Lung (tissue), 12 donors: ENCODE measurements around the gene RGS3. TPM values are rescaled to one million over a fixed set of nuclear protein-coding genes. Genes with fewer than 3 reads are reported as not detected.
"Not testable (repeated sequence)": the region's sequence is repeated elsewhere in the genome, so short reads cannot be mapped to it uniquely, and the experiment has no call there.

Source experiments
- ATAC-seq: fragments of 200-7000 bp; cut with Tn5 transposase; one replicate; pipeline ENCODE4 v1.9.1; 2020; ENCODE audit warnings: moderate number of reproducible peaks; ENCODE audit not compliant: insufficient read depth, low FRiP score
- DNase-seq, 3 donors: peaks; one replicate each; pipeline ENCODE4 v3.0.0-alpha.2; 2013 to 2017
- H3K27ac ChIP-seq, 2 donors: one replicate each; pipeline ENCODE4 v1.5.1; 2013; ENCODE audit warnings: mild to moderate bottlenecking in 2 of 2, moderate library complexity in 2 of 2, control low read depth in 1 of 2, inconsistent platforms in 1 of 2, low read depth in 1 of 2, low read length in 1 of 2
- H3K27me3 ChIP-seq, 3 donors: one replicate each; pipeline ENCODE4 v1.5.1; 2013; ENCODE audit warnings: low read length in 2 of 3; ENCODE audit not compliant: control insufficient read depth in 3 of 3, insufficient read depth in 3 of 3
- H3K36me3 ChIP-seq, 4 donors: one replicate each; pipeline ENCODE4 v1.5.1; 2013; ENCODE audit warnings: low read length in 4 of 4, mild to moderate bottlenecking in 1 of 4, moderate library complexity in 1 of 4; ENCODE audit not compliant: control insufficient read depth in 4 of 4, insufficient read depth in 4 of 4
- H3K4me1 ChIP-seq, 5 donors: one replicate each; pipeline ENCODE4 v1.5.1; 2013; ENCODE audit warnings: low read length in 5 of 5, mild to moderate bottlenecking in 2 of 5, moderate library complexity in 1 of 5; ENCODE audit not compliant: control insufficient read depth in 5 of 5, insufficient read depth in 5 of 5
- H3K4me3 ChIP-seq: one replicate; pipeline ENCODE4 v1.5.1; 2013; ENCODE audit warnings: mild to moderate bottlenecking, control low read depth, moderate library complexity
- H3K9ac ChIP-seq, 2 donors: one replicate each; pipeline ENCODE4 v1.5.1; 2013; ENCODE audit warnings: low read length in 2 of 2, control low read depth in 1 of 2; ENCODE audit not compliant: insufficient read depth in 1 of 2
- H3K9me3 ChIP-seq, 4 donors: one replicate each; pipeline ENCODE4 v1.5.1; 2013; ENCODE audit warnings: low read length in 3 of 4, mild to moderate bottlenecking in 1 of 4, moderate library complexity in 1 of 4; ENCODE audit not compliant: control insufficient read depth in 4 of 4, insufficient read depth in 3 of 4
- WGBS, 2 donors: extraction: QIAGEN DNeasy Blood & Tissue Kit; methylation state at CpG; one replicate each; pipeline ENCODE4 v1.1.7; 2013; 5-methylcytosine and 5-hydroxymethylcytosine counted together
- polyA plus RNA-seq, 2 donors: library from polyadenylated mRNA; stranded (reverse); fragments of 200-250 nt; gene quantifications; one replicate each; pipeline ENCODE4 v1.2.1, GENCODE V29; 2013
- total RNA-seq, 2 donors: library from RNA; depleted of rRNA in 1 of 2; stranded (reverse); fragments of >200 nt in 1 of 2; gene quantifications; one replicate each; pipeline ENCODE4 v1.2.1, GENCODE V29; 2014 to 2021
- TF ChIP-seq, protein P1 (sequence below): IDR thresholded peaks from 2 replicates; pipeline ENCODE4 v1.5.1; 2012; ENCODE audit warnings: mild to moderate bottlenecking; ENCODE audit errors: control extremely low read depth, extremely low read depth
- donor health status: control.
- donor health status: control.
- donor health status: Bipolar disorder and iron deficiency.
- donor health status: healthy.
- donor health status: DM: yes; HTN: yes; CAD: no.

The RGS3 gene
- total and polyA plus RNA-seq, 4 donors = 43.0 to 91.8 (median 73.9) TPM

DNA sequence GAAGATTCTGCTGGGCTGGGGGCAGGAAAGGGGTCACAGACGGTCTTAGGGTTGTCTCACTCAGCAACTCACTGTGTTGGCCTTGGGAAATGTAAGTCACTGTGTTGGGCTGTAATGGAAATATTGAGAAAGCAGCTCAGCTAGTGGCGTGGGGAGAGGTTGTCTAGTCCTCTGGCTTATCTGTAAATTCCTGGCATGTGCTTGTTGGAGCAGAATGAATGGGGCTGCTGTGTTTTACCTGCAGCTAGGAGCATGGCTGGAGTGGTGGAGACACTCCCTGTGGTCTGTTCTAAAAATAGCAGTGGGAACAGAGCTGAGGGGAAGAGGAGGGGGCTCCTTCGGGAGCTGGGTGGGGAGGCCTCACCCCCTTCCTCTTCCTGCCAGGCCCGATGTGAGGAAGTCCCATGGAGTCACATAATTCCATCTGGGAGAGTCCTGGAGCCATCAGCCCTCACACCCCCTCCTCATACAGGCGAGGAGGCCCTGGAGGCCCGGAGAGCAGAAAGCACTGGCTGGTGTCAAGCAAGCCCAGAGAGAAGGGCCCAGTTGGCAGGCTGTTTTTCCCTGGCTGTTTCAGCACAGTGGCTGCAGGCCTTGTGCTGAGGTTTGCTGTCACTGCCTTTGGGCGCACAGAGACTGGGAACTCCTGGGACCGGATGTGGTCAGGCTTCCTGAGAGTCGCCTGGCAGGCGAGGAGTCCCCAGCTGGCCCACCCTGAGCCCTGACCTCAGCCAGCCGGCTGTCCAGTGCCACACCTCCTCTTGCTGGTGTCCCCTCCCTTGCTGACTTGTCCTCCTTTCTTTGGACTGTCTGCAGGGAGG, 84.9 kb downstream of the RGS3 start:
- no peak overlapping the region for H3K4me3 ChIP-seq
- TF ChIP-seq, protein P1, sequence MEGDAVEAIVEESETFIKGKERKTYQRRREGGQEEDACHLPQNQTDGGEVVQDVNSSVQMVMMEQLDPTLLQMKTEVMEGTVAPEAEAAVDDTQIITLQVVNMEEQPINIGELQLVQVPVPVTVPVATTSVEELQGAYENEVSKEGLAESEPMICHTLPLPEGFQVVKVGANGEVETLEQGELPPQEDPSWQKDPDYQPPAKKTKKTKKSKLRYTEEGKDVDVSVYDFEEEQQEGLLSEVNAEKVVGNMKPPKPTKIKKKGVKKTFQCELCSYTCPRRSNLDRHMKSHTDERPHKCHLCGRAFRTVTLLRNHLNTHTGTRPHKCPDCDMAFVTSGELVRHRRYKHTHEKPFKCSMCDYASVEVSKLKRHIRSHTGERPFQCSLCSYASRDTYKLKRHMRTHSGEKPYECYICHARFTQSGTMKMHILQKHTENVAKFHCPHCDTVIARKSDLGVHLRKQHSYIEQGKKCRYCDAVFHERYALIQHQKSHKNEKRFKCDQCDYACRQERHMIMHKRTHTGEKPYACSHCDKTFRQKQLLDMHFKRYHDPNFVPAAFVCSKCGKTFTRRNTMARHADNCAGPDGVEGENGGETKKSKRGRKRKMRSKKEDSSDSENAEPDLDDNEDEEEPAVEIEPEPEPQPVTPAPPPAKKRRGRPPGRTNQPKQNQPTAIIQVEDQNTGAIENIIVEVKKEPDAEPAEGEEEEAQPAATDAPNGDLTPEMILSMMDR = no peak
- ATAC-seq = peak; percentile 74
- H3K27ac ChIP-seq = peak overlapping the region; percentile 73 to 83
- 5 to 7% methylated on average over 11 of the region's 11 CpGs for WGBS, 2 donors
- H3K27me3 ChIP-seq = no peaks in the 10 kb centered on the region
- H3K9me3 ChIP-seq = no peaks in the 10 kb centered on the region
- H3K36me3 ChIP-seq = no peaks in the 10 kb centered on the region
- peak; percentile 60 to 81 (median 66) for DNase-seq
- H3K4me1 ChIP-seq = peaks cover 5 to 22% (median 15%) of the 10 kb centered on the region in 5 donors
- peak overlapping the region in 1 of 2 donors; percentile 60 for H3K9ac ChIP-seq

DNA sequence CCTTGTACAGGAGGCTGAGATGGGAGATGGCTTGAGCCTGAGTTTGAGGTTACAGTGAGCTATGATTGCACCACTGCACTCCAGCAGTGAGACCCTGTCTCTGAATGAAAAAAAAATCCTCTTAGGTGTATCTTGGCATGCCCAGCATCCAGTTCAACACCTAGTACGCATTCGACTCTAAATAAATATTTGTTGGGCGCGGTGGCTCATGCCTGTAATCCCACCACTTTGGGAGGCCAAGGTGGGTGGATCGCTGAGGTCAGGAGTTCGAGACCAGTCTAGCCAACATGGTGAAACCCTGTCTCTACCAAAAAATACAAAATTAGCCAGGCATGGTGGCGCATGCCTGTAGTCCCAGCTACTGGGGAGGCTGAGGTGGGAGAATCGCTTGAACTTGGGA, 86.4 kb downstream of the RGS3 start:
- H3K9ac ChIP-seq, DNase-seq, ATAC-seq, H3K9me3 ChIP-seq, H3K36me3 ChIP-seq, H3K27me3 ChIP-seq, H3K4me3 ChIP-seq: not testable (repeated sequence)
- WGBS, 2 donors = 87 to 93% methylated on average over 8 of the region's 8 CpGs
- Histone ChIP-seq H3K4me1 (peaks cover 5 to 22% (median 15%) of the 10 kb centered on the region in 5 donors), H3K27ac (peak overlapping the region in 1 of 2 donors; percentile 54)

DNA sequence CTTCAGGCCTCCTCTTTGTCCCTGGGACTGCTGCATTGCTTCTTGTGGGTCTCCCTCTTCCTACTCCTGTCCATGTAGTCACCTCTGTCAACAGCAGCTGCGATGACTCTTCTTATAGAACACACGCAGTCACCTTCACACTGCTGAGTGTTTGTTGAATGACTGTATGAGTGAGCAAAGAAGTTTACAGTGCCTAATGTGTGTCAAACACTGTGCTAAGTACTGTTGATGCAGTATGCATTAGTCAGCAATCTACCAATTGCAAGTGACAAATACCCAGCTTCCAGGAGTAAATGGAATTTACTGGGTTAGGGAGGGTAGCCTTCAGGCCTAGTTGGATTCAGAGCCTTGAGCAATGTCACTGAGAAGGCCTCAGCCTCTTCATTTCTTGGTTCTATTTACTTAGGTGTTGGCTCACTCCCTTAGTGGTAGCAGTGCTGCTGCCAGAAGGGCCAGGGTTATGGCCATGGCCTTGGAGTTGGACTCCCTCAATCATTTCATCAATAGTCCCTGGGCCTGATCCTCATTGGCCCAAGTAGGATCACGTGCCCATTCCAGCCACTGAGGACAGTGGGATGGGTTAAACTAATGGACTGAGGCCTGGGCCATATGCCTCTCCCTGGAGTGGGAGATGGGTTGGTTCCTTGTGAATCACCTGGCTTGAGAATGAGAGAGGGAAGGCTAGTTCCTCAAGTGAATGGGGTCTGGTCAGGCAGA, 93.5 kb downstream of the RGS3 start:
- H3K36me3 ChIP-seq = no peaks in the 10 kb centered on the region
- H3K4me1 ChIP-seq = peaks cover 0 to 13% (median 11%) of the 10 kb centered on the region in 5 donors
- ATAC-seq = no peak
- TF ChIP-seq, protein P1 = no peak
- H3K9ac ChIP-seq = no peak overlapping the region
- DNase-seq = no peak
- H3K9me3 ChIP-seq = no peaks in the 10 kb centered on the region
- 91 to 93% methylated on average over 3 of the region's 3 CpGs for WGBS, 2 donors
- peak overlapping the region in 1 of 2 donors; percentile 5 for H3K27ac ChIP-seq
- no peaks in the 10 kb centered on the region for H3K27me3 ChIP-seq
- no peak overlapping the region for H3K4me3 ChIP-seq
